ENCODE results near the gene NISCH.

- no peak for TF ChIP-seq CTCF (IDR thresholded peaks at IDR 0.05)
- TF ChIP-seq POLR2AphosphoS5 (IDR thresholded peaks at IDR 0.05), result no peak
Observed at GRCh38 chr3:52452126-52452525, 3.3 kb upstream of the NISCH start.

Measured in suprapubic skin (tissue), 3 donors.